ENCODE measurements around the gene SAMD13. TPM values are rescaled to one million over a fixed set of nuclear protein-coding genes. Genes with fewer than 3 reads are reported as not detected.

The SAMD13 gene
- total RNA-seq, 1 donor from 2014 or later: not detected

GRCh38 chr1:84265867-84266266 is 35.6 kb upstream of the SAMD13 start:
- DNase-seq (ENCODE audit: extremely low spot score in 2 of 2): no peak
- H3K27me3 ChIP-seq: no peaks in the 10 kb centered on the region
- H3K4me1 ChIP-seq: no peaks in the 10 kb centered on the region
- no peak for TF ChIP-seq POLR2A (IDR thresholded peaks at IDR 0.05)
- no peak for TF ChIP-seq CTCF (IDR thresholded peaks at IDR 0.05)
- TF ChIP-seq POLR2AphosphoS5 (IDR thresholded peaks at IDR 0.05; ENCODE audit: insufficient read depth in 1 of 2, low read depth in 1 of 2): no peak
- no peaks in the 10 kb centered on the region for H3K36me3 ChIP-seq
- no peak overlapping the region for H3K27ac ChIP-seq
- H3K4me3 ChIP-seq: no peak overlapping the region
- no peaks in the 10 kb centered on the region for H3K9me3 ChIP-seq
- intact Hi-C loops (cut with DNase I): no loop called here

GRCh38 chr1:84266748-84267147 is 34.8 kb upstream of the SAMD13 start:
- intact Hi-C loops (cut with DNase I): no loop called here
- H3K36me3 ChIP-seq: no peaks in the 10 kb centered on the region
- no peak overlapping the region for H3K27ac ChIP-seq
- no peaks in the 10 kb centered on the region for H3K9me3 ChIP-seq
- peaks cover 5% of the 10 kb centered on the region for H3K4me1 ChIP-seq
- no peak overlapping the region for H3K4me3 ChIP-seq
- DNase-seq (ENCODE audit: extremely low spot score in 2 of 2): no peak
- TF ChIP-seq CTCF (IDR thresholded peaks at IDR 0.05) (no peak), POLR2AphosphoS5 (IDR thresholded peaks at IDR 0.05; ENCODE audit: insufficient read depth in 1 of 2, low read depth in 1 of 2) (no peak), POLR2A (IDR thresholded peaks at IDR 0.05) (no peak)
- H3K27me3 ChIP-seq: no peaks in the 10 kb centered on the region

- no peaks in the 10 kb centered on the region for H3K27me3 ChIP-seq
These were observed 34.0 kb upstream of the SAMD13 start for GRCh38 chr1:84267476-84267875.

GRCh38 chr1:84268346-84268745 is 33.2 kb upstream of the SAMD13 start:
- Histone ChIP-seq H3K27me3 (no peaks in the 10 kb centered on the region), H3K4me3 (no peak overlapping the region), H3K27ac (no peak overlapping the region), H3K36me3 (no peaks in the 10 kb centered on the region), H3K4me1 (peaks cover 5% of the 10 kb centered on the region), H3K9me3 (no peaks in the 10 kb centered on the region)
- intact Hi-C loops (cut with DNase I): no loop called here
- no peak for DNase-seq (ENCODE audit: extremely low spot score in 2 of 2)
- TF ChIP-seq CTCF (IDR thresholded peaks at IDR 0.05) (no peak), POLR2AphosphoS5 (IDR thresholded peaks at IDR 0.05; ENCODE audit: insufficient read depth in 1 of 2, low read depth in 1 of 2) (no peak), POLR2A (IDR thresholded peaks at IDR 0.05) (no peak)

More at GRCh38 chr1:84267476-84267875, 34.0 kb upstream of the SAMD13 start:
- intact Hi-C loops (cut with DNase I): no loop called here
- Histone ChIP-seq H3K4me3 (no peak overlapping the region), H3K36me3 (no peaks in the 10 kb centered on the region), H3K9me3 (no peaks in the 10 kb centered on the region), H3K27ac (no peak overlapping the region), H3K4me1 (peaks cover 5% of the 10 kb centered on the region)
- TF ChIP-seq POLR2A (IDR thresholded peaks at IDR 0.05) (no peak), CTCF (IDR thresholded peaks at IDR 0.05) (no peak), POLR2AphosphoS5 (IDR thresholded peaks at IDR 0.05; ENCODE audit: insufficient read depth in 1 of 2, low read depth in 1 of 2) (no peak)
- DNase-seq (ENCODE audit: extremely low spot score in 2 of 2): no peak

GRCh38 chr1:84269306-84269705 is 32.2 kb upstream of the SAMD13 start:
- no peak for TF ChIP-seq POLR2AphosphoS5 (IDR thresholded peaks at IDR 0.05; ENCODE audit: insufficient read depth in 1 of 2, low read depth in 1 of 2)
- no peak for TF ChIP-seq CTCF (IDR thresholded peaks at IDR 0.05)
- TF ChIP-seq POLR2A (IDR thresholded peaks at IDR 0.05): no peak
- no peak for DNase-seq (ENCODE audit: extremely low spot score in 2 of 2)
- intact Hi-C loops (cut with DNase I): no loop called here
- H3K36me3 ChIP-seq: no peaks in the 10 kb centered on the region
- H3K9me3 ChIP-seq: no peaks in the 10 kb centered on the region
- H3K4me1 ChIP-seq: peaks cover 5% of the 10 kb centered on the region
- H3K4me3 ChIP-seq: no peak overlapping the region
- H3K27me3 ChIP-seq: no peaks in the 10 kb centered on the region
- no peak overlapping the region for H3K27ac ChIP-seq

Data from vagina (tissue), 2 donors.